GM11168 (cell line): ENCODE data around the gene RMND1.
"Not testable (repeated sequence)": the region's sequence is repeated elsewhere in the genome, so short reads cannot be mapped to it uniquely, and the experiment has no call there.

Experiments
- in situ Hi-C: fragments of 300-500 bp; cut with MboI; formaldehyde crosslinking; loops from one replicate; pipeline ENCODE4 v1.12.0; 2022; ENCODE audit warnings: low sequenced_read_pairs; ENCODE audit not compliant: unreplicated experiment

The RMND1 gene

GRCh38 chr6:151452750-151453427, 963 bp upstream of the RMND1 start:
- in situ Hi-C loops, result no loop called here

GRCh38 chr6:151451417-151451949, 443 bp downstream of the RMND1 start:
- in situ Hi-C loops, result no loop called here

GRCh38 chr6:151450928-151451327, 998 bp downstream of the RMND1 start:
- in situ Hi-C loops, result not testable (repeated sequence)

GRCh38 chr6:151448623-151449022, 3.3 kb downstream of the RMND1 start:
- in situ Hi-C loops, result loop anchor here (10.0 kb wide), 1 partner anchor 226 kb away; no protein-coding TSS in a partner anchor

GRCh38 chr6:151447237-151447636, 4.7 kb downstream of the RMND1 start:
- in situ Hi-C loops, result loop anchor here (10.0 kb wide), 1 partner anchor 228 kb away; no protein-coding TSS in a partner anchor

GRCh38 chr6:151445482-151445881, 6.4 kb downstream of the RMND1 start:
- in situ Hi-C loops, result loop anchor here (10.0 kb wide), 1 partner anchor 229 kb away; no protein-coding TSS in a partner anchor

- in situ Hi-C loops, result loop anchor here (10.0 kb wide), 1 partner anchor 231 kb away; no protein-coding TSS in a partner anchor
Observed at GRCh38 chr6:151443911-151444621, 7.9 kb downstream of the RMND1 start.

GRCh38 chr6:151443454-151443853, 8.5 kb downstream of the RMND1 start:
- in situ Hi-C loops, result loop anchor here (10.0 kb wide), 1 partner anchor 231 kb away; no protein-coding TSS in a partner anchor

GRCh38 chr6:151442371-151442770, 9.6 kb downstream of the RMND1 start:
- in situ Hi-C loops, result loop anchor here (10.0 kb wide), 1 partner anchor 232 kb away; no protein-coding TSS in a partner anchor

- in situ Hi-C loops, result loop anchor here (10.0 kb wide), 1 partner anchor 233 kb away; no protein-coding TSS in a partner anchor
Observed at GRCh38 chr6:151441390-151442166, 10.3 kb downstream of the RMND1 start.

- in situ Hi-C loops, result loop anchor here (10.0 kb wide), 1 partner anchor 234 kb away; no protein-coding TSS in a partner anchor
Observed at GRCh38 chr6:151440930-151441329, 11.0 kb downstream of the RMND1 start.

GRCh38 chr6:151440498-151440897, 11.4 kb downstream of the RMND1 start:
- in situ Hi-C loops, result loop anchor here (10.0 kb wide), 1 partner anchor 234 kb away; no protein-coding TSS in a partner anchor

GRCh38 chr6:151437401-151437800, 14.5 kb downstream of the RMND1 start:
- in situ Hi-C loops, result no loop called here

- in situ Hi-C loops, result no loop called here
Observed at GRCh38 chr6:151436802-151437201, 15.1 kb downstream of the RMND1 start.

GRCh38 chr6:151436300-151436699, 15.6 kb downstream of the RMND1 start:
- in situ Hi-C loops, result no loop called here

- in situ Hi-C loops, result no loop called here
Observed at GRCh38 chr6:151434369-151434768, 17.6 kb downstream of the RMND1 start.

GRCh38 chr6:151432651-151433050, 19.3 kb downstream of the RMND1 start:
- in situ Hi-C loops, result no loop called here

- in situ Hi-C loops, result no loop called here
Observed at GRCh38 chr6:151431337-151431736, 20.6 kb downstream of the RMND1 start.

- in situ Hi-C loops, result no loop called here
Observed at GRCh38 chr6:151430886-151431285, 21.0 kb downstream of the RMND1 start.

- in situ Hi-C loops, result no loop called here
Observed at GRCh38 chr6:151428093-151428735, 23.7 kb downstream of the RMND1 start.
